Mesendoderm (in vitro differentiated cells): ENCODE measurements around the gene COBL.

Experiments used
- DNase-seq: peaks from one replicate; pipeline ENCODE4 v3.0.0; 2013
- H2AK5ac ChIP-seq: 2 replicates; pipeline ENCODE4 v1.6.1; 2013; ENCODE audit warnings: low read length, inconsistent platforms
- H2BK120ac ChIP-seq: 2 replicates; pipeline ENCODE4 v1.6.1; 2013; ENCODE audit warnings: low read depth, mild to moderate bottlenecking, low read length, moderate library complexity, mixed read lengths
- H2BK15ac ChIP-seq: replicated peaks from 2 replicates; pipeline ENCODE4 v1.6.1; 2013; ENCODE audit warnings: low read depth, mild to moderate bottlenecking, moderate library complexity
- H2BK5ac ChIP-seq: 2 replicates; pipeline ENCODE4 v1.6.1; 2013; ENCODE audit warnings: low read length, inconsistent platforms
- H3K18ac ChIP-seq: 2 replicates; pipeline ENCODE4 v1.6.1; 2013; ENCODE audit warnings: mild to moderate bottlenecking, low read length, mixed read lengths
- H3K23ac ChIP-seq: one replicate; pipeline ENCODE4 v1.6.1; 2013; ENCODE audit warnings: low read length
- H3K27ac ChIP-seq: 2 replicates; pipeline ENCODE4 v1.5.1; 2013; ENCODE audit warnings: low read depth, mild to moderate bottlenecking, inconsistent platforms, low read length, moderate library complexity
- H3K27me3 ChIP-seq: 2 replicates; pipeline ENCODE4 v1.6.1; 2013; ENCODE audit warnings: low read length, control low read depth, mild to moderate bottlenecking, inconsistent platforms; ENCODE audit not compliant: insufficient read depth, poor library complexity
- H3K36me3 ChIP-seq: 2 replicates; pipeline ENCODE4 v1.6.1; 2013; ENCODE audit warnings: low read length, inconsistent platforms; ENCODE audit not compliant: control insufficient read depth, insufficient read depth
- H3K4ac ChIP-seq: one replicate; pipeline ENCODE4 v1.6.1; 2013; ENCODE audit warnings: low read depth, mild to moderate bottlenecking, low read length, moderate library complexity
- H3K4me1 ChIP-seq: 2 replicates; pipeline ENCODE4 v1.6.1; 2013; ENCODE audit warnings: low read depth, low read length, inconsistent platforms; ENCODE audit not compliant: control insufficient read depth
- H3K4me2 ChIP-seq: 2 replicates; pipeline ENCODE4 v1.6.1; 2013; ENCODE audit warnings: low read length
- H3K4me3 ChIP-seq: 2 replicates; pipeline ENCODE4 v1.5.1; 2013; ENCODE audit warnings: mild to moderate bottlenecking, low read length
- H3K56ac ChIP-seq: one replicate; pipeline ENCODE4 v1.6.1; 2013; ENCODE audit warnings: low read length
- H3K79me1 ChIP-seq: 2 replicates; pipeline ENCODE4 v1.6.1; 2013; ENCODE audit warnings: low read length, inconsistent platforms
- H3K79me2 ChIP-seq: 2 replicates; pipeline ENCODE4 v1.6.1; 2013; ENCODE audit warnings: mild to moderate bottlenecking, low read length; ENCODE audit not compliant: control insufficient read depth, insufficient read depth
- H3K9ac ChIP-seq: 2 replicates; pipeline ENCODE4 v1.6.1; 2013; ENCODE audit warnings: low read length, inconsistent platforms
- H4K5ac ChIP-seq: one replicate; pipeline ENCODE4 v1.6.1; 2013; ENCODE audit warnings: low read length
- H4K8ac ChIP-seq: one replicate; pipeline ENCODE4 v1.6.1; 2013; ENCODE audit warnings: low read depth, mild to moderate bottlenecking, control low read depth, low read length, moderate library complexity
- WGBS: extraction: QIAGEN DNeasy Blood & Tissue Kit; methylation state at CpG from one replicate; pipeline ENCODE4 v1.1.7; 2013; ENCODE audit warnings: low lambda C conversion rate, missing lambda C conversion rate; ENCODE audit not compliant: insufficient coverage; ENCODE audit errors: extremely low coverage; 5-methylcytosine and 5-hydroxymethylcytosine counted together

Gene COBL

GRCh38 chr7:51346126-51346525 is 29.5 kb upstream of the COBL start:
- Histone ChIP-seq H2BK5ac (no peak overlapping the region), H3K36me3 (no peaks in the 10 kb centered on the region), H4K8ac (no peak overlapping the region), H3K4me3 (no peak overlapping the region), H3K27ac (no peak overlapping the region), H3K18ac (no peak overlapping the region), H2BK15ac (no peak overlapping the region), H4K5ac (no peak overlapping the region), H2BK120ac (no peak overlapping the region), H3K79me1 (no peaks in the 10 kb centered on the region), H3K23ac (no peak overlapping the region), H3K27me3 (no peaks in the 10 kb centered on the region), H2AK5ac (no peak overlapping the region), H3K4me1 (no peaks in the 10 kb centered on the region), H3K79me2 (no peaks in the 10 kb centered on the region), H3K4ac (no peak overlapping the region), H3K56ac (no peak overlapping the region), H3K4me2 (no peak overlapping the region), H3K9ac (no peak overlapping the region)
- WGBS: no CpG with 5 or more reads among the region's 3 CpGs
- DNase-seq: no peak

- DNase-seq: no peak
- Histone ChIP-seq H2AK5ac (no peak overlapping the region), H3K36me3 (no peaks in the 10 kb centered on the region), H3K4me1 (no peaks in the 10 kb centered on the region), H3K4ac (no peak overlapping the region), H2BK15ac (no peak overlapping the region), H3K18ac (no peak overlapping the region), H3K56ac (no peak overlapping the region), H4K8ac (no peak overlapping the region), H3K4me2 (no peak overlapping the region), H4K5ac (no peak overlapping the region), H3K23ac (no peak overlapping the region), H2BK120ac (no peak overlapping the region), H3K4me3 (no peak overlapping the region), H3K27me3 (no peaks in the 10 kb centered on the region), H3K79me1 (no peaks in the 10 kb centered on the region), H3K79me2 (no peaks in the 10 kb centered on the region), H3K9ac (no peak overlapping the region), H3K27ac (no peak overlapping the region), H2BK5ac (no peak overlapping the region)
- WGBS: no CpG with 5 or more reads among the region's 6 CpGs
Observed at GRCh38 chr7:51344406-51345138, 28.0 kb upstream of the COBL start.

GRCh38 chr7:51340936-51341335 is 24.3 kb upstream of the COBL start:
- Histone ChIP-seq H2BK120ac (no peak overlapping the region), H3K9ac (no peak overlapping the region), H3K27ac (no peak overlapping the region), H3K27me3 (no peaks in the 10 kb centered on the region), H3K4me2 (no peak overlapping the region), H2BK5ac (no peak overlapping the region), H4K8ac (no peak overlapping the region), H4K5ac (no peak overlapping the region), H3K56ac (no peak overlapping the region), H3K18ac (no peak overlapping the region), H2AK5ac (no peak overlapping the region), H3K36me3 (no peaks in the 10 kb centered on the region), H3K4me1 (no peaks in the 10 kb centered on the region), H3K79me1 (no peaks in the 10 kb centered on the region), H3K79me2 (no peaks in the 10 kb centered on the region), H2BK15ac (no peak overlapping the region), H3K23ac (no peak overlapping the region), H3K4me3 (no peak overlapping the region), H3K4ac (no peak overlapping the region)
- no CpG with 5 or more reads among the region's 6 CpGs for WGBS
- DNase-seq: no peak

- Histone ChIP-seq H4K5ac (no peak overlapping the region), H2BK15ac (no peak overlapping the region), H3K4me1 (no peaks in the 10 kb centered on the region), H3K27ac (no peak overlapping the region), H3K23ac (no peak overlapping the region), H2BK120ac (no peak overlapping the region), H4K8ac (no peak overlapping the region), H3K56ac (no peak overlapping the region), H3K36me3 (no peaks in the 10 kb centered on the region), H2BK5ac (no peak overlapping the region), H3K4me2 (no peak overlapping the region), H3K27me3 (no peaks in the 10 kb centered on the region), H3K4me3 (no peak overlapping the region), H3K4ac (no peak overlapping the region), H3K79me1 (no peaks in the 10 kb centered on the region), H3K79me2 (no peaks in the 10 kb centered on the region), H2AK5ac (no peak overlapping the region), H3K9ac (no peak overlapping the region), H3K18ac (no peak overlapping the region)
- no CpG with 5 or more reads among the region's 9 CpGs for WGBS
- no peak for DNase-seq
Observed at GRCh38 chr7:51340029-51340838, 23.6 kb upstream of the COBL start.

- no peaks in the 10 kb centered on the region for H3K27me3 ChIP-seq
- no peak overlapping the region for H2BK120ac ChIP-seq
- H2BK15ac ChIP-seq: no peak overlapping the region
- no peak overlapping the region for H3K4me3 ChIP-seq
- H3K36me3 ChIP-seq: no peaks in the 10 kb centered on the region
- no peak for DNase-seq
- H2BK5ac ChIP-seq: no peak overlapping the region
- no peak overlapping the region for H3K4me2 ChIP-seq
- H3K27ac ChIP-seq: no peak overlapping the region
- H3K4ac ChIP-seq: no peak overlapping the region
- H3K56ac ChIP-seq: no peak overlapping the region
- no peak overlapping the region for H3K23ac ChIP-seq
- H4K5ac ChIP-seq: no peak overlapping the region
- WGBS: no CpG with 5 or more reads among the region's 2 CpGs
- no peaks in the 10 kb centered on the region for H3K4me1 ChIP-seq
- H3K79me1 ChIP-seq: no peaks in the 10 kb centered on the region
- H3K9ac ChIP-seq: no peak overlapping the region
- no peak overlapping the region for H2AK5ac ChIP-seq
- no peak overlapping the region for H3K18ac ChIP-seq
- H4K8ac ChIP-seq: no peak overlapping the region
- H3K79me2 ChIP-seq: no peaks in the 10 kb centered on the region
Observed at GRCh38 chr7:51335057-51335456, 18.4 kb upstream of the COBL start.
